ENCODE data around the gene MAP1LC3A.

MAP1LC3A gene

GRCh38 chr20:34525709-34526416 is 32.7 kb upstream of the MAP1LC3A start:
- peaks cover 5% of the 10 kb centered on the region; the same call in 1 of the 2 replicates for H4K20me1 ChIP-seq (ENCODE audit: insufficient read depth, low read length)
- H3F3A ChIP-seq (ENCODE audit: insufficient read depth, low read length) = peaks cover 7% of the 10 kb centered on the region; the same call in 1 of the 2 replicates
- no peak overlapping the region for H3K4me2 ChIP-seq (ENCODE audit: low read depth, low read length)
- no peak overlapping the region for H2AFZ ChIP-seq (ENCODE audit: low read length)
- no peaks in the 10 kb centered on the region for H3K27me3 ChIP-seq (replicated peaks; ENCODE audit: insufficient read depth, low read length)
- H3K36me3 ChIP-seq (replicated peaks; ENCODE audit: insufficient read depth, low read length) = 0 out of 2 replicates have a peak, but pooled peaks cover 11% of the 10 kb centered on the region
- H3K27ac ChIP-seq (ENCODE audit: low read length) = no peak overlapping the region
- H3K9me3 ChIP-seq (replicated peaks; ENCODE audit: insufficient read depth, low read length) = no peaks in the 10 kb centered on the region
- H3K9me2 ChIP-seq (replicated peaks; ENCODE audit: insufficient read depth, low read length) = no peaks in the 10 kb centered on the region
- H3K9ac ChIP-seq (ENCODE audit: low read length) = no peak overlapping the region
- no peak for DNase-seq
- H3K4me1 ChIP-seq (ENCODE audit: low read length) = peaks cover 9% of the 10 kb centered on the region; the same call in 1 of the 2 replicates
- H3K79me2 ChIP-seq (ENCODE audit: low read length) = peaks cover 70% of the 10 kb centered on the region
- no peak overlapping the region for H3K4me3 ChIP-seq (ENCODE audit: low read length)
- TF ChIP-seq CTCF (IDR thresholded peaks at IDR 0.05; ENCODE audit: low read length) (no peak), EZH2 (optimal IDR thresholded peaks at IDR 0.05; ENCODE audit: low read depth, low read length) (no peak), EZH2phosphoT487 (IDR thresholded peaks at IDR 0.05; ENCODE audit: low read length) (no peak)

DNA sequence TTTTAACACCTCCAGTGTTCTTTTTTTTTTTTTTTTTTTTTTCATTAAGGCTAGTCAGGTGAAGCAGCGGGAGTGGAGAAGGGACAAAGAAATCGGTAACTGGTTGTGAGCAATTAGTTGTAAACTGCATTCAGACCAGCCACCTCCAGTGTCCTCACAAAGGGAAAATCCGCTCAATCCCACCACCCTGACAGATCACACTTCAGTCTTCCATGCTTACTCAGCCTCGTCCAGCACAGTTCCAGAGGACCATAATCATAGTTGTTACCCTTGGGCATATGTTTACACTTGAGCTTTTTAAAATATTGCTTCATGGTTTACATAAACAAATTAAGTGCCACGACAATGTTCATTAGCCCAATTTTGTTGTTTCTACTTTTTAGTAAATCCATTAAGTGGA is 32.1 kb upstream of the MAP1LC3A start:
- DNase-seq = no peak
- Histone ChIP-seq H3K9ac (ENCODE audit: low read length) (no peak overlapping the region), H3K36me3 (replicated peaks; ENCODE audit: insufficient read depth, low read length) (0 out of 2 replicates have a peak, but pooled peaks cover 11% of the 10 kb centered on the region), H4K20me1 (ENCODE audit: insufficient read depth, low read length) (peaks cover 5% of the 10 kb centered on the region; the same call in 1 of the 2 replicates), H3K9me3 (replicated peaks; ENCODE audit: insufficient read depth, low read length) (no peaks in the 10 kb centered on the region), H3K27ac (ENCODE audit: low read length) (no peak overlapping the region), H3K27me3 (replicated peaks; ENCODE audit: insufficient read depth, low read length) (no peaks in the 10 kb centered on the region), H3K4me3 (ENCODE audit: low read length) (no peak overlapping the region), H2AFZ (ENCODE audit: low read length) (no peak overlapping the region), H3K4me2 (ENCODE audit: low read depth, low read length) (no peak overlapping the region), H3K4me1 (ENCODE audit: low read length) (peaks cover 9% of the 10 kb centered on the region; the same call in 1 of the 2 replicates), H3K79me2 (ENCODE audit: low read length) (peaks cover 68% of the 10 kb centered on the region), H3K9me2 (replicated peaks; ENCODE audit: insufficient read depth, low read length) (no peaks in the 10 kb centered on the region), H3F3A (ENCODE audit: insufficient read depth, low read length) (peaks cover 7% of the 10 kb centered on the region; the same call in 1 of the 2 replicates)
- no peak for TF ChIP-seq CTCF (IDR thresholded peaks at IDR 0.05; ENCODE audit: low read length)
- TF ChIP-seq EZH2 (optimal IDR thresholded peaks at IDR 0.05; ENCODE audit: low read depth, low read length) = no peak
- no peak for TF ChIP-seq EZH2phosphoT487 (IDR thresholded peaks at IDR 0.05; ENCODE audit: low read length)

- no peak overlapping the region for H3K4me2 ChIP-seq (ENCODE audit: low read depth, low read length)
- TF ChIP-seq EZH2phosphoT487 (IDR thresholded peaks at IDR 0.05; ENCODE audit: low read length) (no peak), CTCF (IDR thresholded peaks at IDR 0.05; ENCODE audit: low read length) (no peak), EZH2 (optimal IDR thresholded peaks at IDR 0.05; ENCODE audit: low read depth, low read length) (no peak)
Observed at GRCh38 chr20:34527016-34527415, 31.5 kb upstream of the MAP1LC3A start.

More at GRCh38 chr20:34527016-34527415, 31.5 kb upstream of the MAP1LC3A start:
- no peaks in the 10 kb centered on the region for H3K9me3 ChIP-seq (replicated peaks; ENCODE audit: insufficient read depth, low read length)
- H3K27ac ChIP-seq (ENCODE audit: low read length) = no peak overlapping the region
- H4K20me1 ChIP-seq (ENCODE audit: insufficient read depth, low read length) = peaks cover 5% of the 10 kb centered on the region; the same call in 1 of the 2 replicates
- peaks cover 67% of the 10 kb centered on the region for H3K79me2 ChIP-seq (ENCODE audit: low read length)
- H3K4me1 ChIP-seq (ENCODE audit: low read length) = peaks cover 9% of the 10 kb centered on the region; the same call in 1 of the 2 replicates
- no peak overlapping the region for H2AFZ ChIP-seq (ENCODE audit: low read length)
- H3F3A ChIP-seq (ENCODE audit: insufficient read depth, low read length) = peaks cover 7% of the 10 kb centered on the region; the same call in 1 of the 2 replicates
- no peak overlapping the region for H3K9ac ChIP-seq (ENCODE audit: low read length)
- no peak overlapping the region for H3K4me3 ChIP-seq (ENCODE audit: low read length)
- no peaks in the 10 kb centered on the region for H3K27me3 ChIP-seq (replicated peaks; ENCODE audit: insufficient read depth, low read length)
- no peaks in the 10 kb centered on the region for H3K9me2 ChIP-seq (replicated peaks; ENCODE audit: insufficient read depth, low read length)
- no peak for DNase-seq
- 0 out of 2 replicates have a peak, but pooled peaks cover 11% of the 10 kb centered on the region for H3K36me3 ChIP-seq (replicated peaks; ENCODE audit: insufficient read depth, low read length)
